Esophagus squamous epithelium (tissue), 4 donors: ENCODE measurements around the gene C14orf180.

Experiments used
- POLR2A ChIP-seq, 4 donors: fragments of 450-650 bp; IDR thresholded peaks; one replicate each; pipeline ENCODE4 v1.6.1; 2017; ENCODE audit warnings: antibody characterized with exemption in 4 of 4, mild to moderate bottlenecking in 4 of 4, moderate library complexity in 3 of 4
- TF ChIP-seq, protein P1 (sequence below), 6 experiments: fragments of 450-650 bp in 4 of 6; fragments of 200-600 bp in 2 of 6; sonication (generic) in 2 of 6; IDR thresholded peaks; one replicate each; pipeline ENCODE4 v1.5.1; 2016 to 2019; ENCODE audit warnings: antibody characterized with exemption in 6 of 6, mild to moderate bottlenecking in 4 of 6, moderate library complexity in 4 of 6

DNA sequence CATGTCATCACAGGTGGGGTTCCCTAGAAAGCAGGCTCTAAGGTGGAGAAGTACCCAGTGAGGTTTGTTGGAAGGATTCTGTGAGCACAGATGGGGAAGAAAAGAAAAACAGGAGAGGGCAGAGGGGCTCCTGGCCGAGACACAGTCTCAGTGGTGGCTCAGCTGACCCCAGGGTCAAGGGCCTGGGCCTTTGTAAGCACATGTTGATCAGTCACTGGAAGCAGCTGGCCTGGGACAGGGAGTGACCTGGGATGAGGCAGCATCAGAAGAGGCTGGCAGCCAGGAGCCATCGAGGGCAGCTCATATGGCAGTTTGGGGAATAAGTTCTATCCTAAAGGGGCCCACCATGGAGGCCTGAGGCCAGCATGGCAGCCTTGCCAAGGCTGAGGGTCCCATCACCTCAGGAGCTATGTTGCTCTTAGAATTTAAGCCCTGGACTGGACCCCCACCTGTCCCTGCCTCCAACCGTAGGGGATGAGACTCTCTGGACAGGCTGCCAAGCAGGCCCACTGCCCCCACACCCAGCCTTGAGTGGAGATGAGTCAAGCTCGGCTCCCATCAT, 31.3 kb downstream of the C14orf180 start:
- TF ChIP-seq, protein P1, sequence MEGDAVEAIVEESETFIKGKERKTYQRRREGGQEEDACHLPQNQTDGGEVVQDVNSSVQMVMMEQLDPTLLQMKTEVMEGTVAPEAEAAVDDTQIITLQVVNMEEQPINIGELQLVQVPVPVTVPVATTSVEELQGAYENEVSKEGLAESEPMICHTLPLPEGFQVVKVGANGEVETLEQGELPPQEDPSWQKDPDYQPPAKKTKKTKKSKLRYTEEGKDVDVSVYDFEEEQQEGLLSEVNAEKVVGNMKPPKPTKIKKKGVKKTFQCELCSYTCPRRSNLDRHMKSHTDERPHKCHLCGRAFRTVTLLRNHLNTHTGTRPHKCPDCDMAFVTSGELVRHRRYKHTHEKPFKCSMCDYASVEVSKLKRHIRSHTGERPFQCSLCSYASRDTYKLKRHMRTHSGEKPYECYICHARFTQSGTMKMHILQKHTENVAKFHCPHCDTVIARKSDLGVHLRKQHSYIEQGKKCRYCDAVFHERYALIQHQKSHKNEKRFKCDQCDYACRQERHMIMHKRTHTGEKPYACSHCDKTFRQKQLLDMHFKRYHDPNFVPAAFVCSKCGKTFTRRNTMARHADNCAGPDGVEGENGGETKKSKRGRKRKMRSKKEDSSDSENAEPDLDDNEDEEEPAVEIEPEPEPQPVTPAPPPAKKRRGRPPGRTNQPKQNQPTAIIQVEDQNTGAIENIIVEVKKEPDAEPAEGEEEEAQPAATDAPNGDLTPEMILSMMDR (IDR thresholded peaks at IDR 0.05): no peak
- no peak for TF ChIP-seq POLR2A (IDR thresholded peaks at IDR 0.05)
